Neural cell (in vitro differentiated cells): ENCODE data around the gene TMEM175. TPM values are rescaled to one million over a fixed set of nuclear protein-coding genes. Genes with fewer than 3 reads are reported as not detected.

Experiments
- H2AFZ ChIP-seq: fragments of 200-600, 300-800 bp; sonication (generic), shearing (Covaris generic); 2 replicates; pipeline ENCODE4 v1.6.0; 2014; ENCODE audit warnings: low read depth, mild to moderate bottlenecking, antibody characterized with exemption, low read length, moderate library complexity
- H3F3A ChIP-seq: fragments of 200-600 bp; shearing (Covaris generic); 2 replicates; pipeline ENCODE4 v1.6.1; 2016; ENCODE audit warnings: mild to moderate bottlenecking, moderate library complexity, mixed read lengths, antibody characterized with exemption, low read length; ENCODE audit not compliant: insufficient read depth, poor library complexity, severe bottlenecking
- H3K27ac ChIP-seq: fragments of 200-600, 300-800 bp; sonication (generic), shearing (Covaris generic); 2 replicates; pipeline ENCODE4 v1.5.1; 2014; ENCODE audit warnings: mild to moderate bottlenecking, low read length, moderate library complexity
- H3K27me3 ChIP-seq: fragments of 300-800, 200-600 bp; sonication (generic), shearing (Covaris generic); 2 replicates; pipeline ENCODE4 v1.6.0; 2014; ENCODE audit warnings: mild to moderate bottlenecking, low read depth, low read length, moderate library complexity; ENCODE audit not compliant: insufficient read depth
- H3K36me3 ChIP-seq: fragments of 300-800, 200-600 bp; sonication (generic), shearing (Covaris generic); 2 replicates; pipeline ENCODE4 v1.5.1; 2014; ENCODE audit warnings: mild to moderate bottlenecking, antibody characterized with exemption, low read length, moderate library complexity; ENCODE audit not compliant: insufficient read depth
- H3K4me2 ChIP-seq: fragments of 300-800, 200-600 bp; sonication (generic), shearing (Covaris generic); 2 replicates; pipeline ENCODE4 v1.6.0; 2014; ENCODE audit warnings: mild to moderate bottlenecking, low read length
- H3K4me3 ChIP-seq: fragments of 300-800, 200-600 bp; sonication (generic), shearing (Covaris generic); 2 replicates; pipeline ENCODE4 v1.5.1; 2014; ENCODE audit warnings: mild to moderate bottlenecking, low read length, moderate library complexity
- H3K79me2 ChIP-seq: fragments of 200-600 bp; shearing (Covaris generic); replicated peaks from 2 replicates; pipeline ENCODE4 v1.6.0; 2014; ENCODE audit warnings: mild to moderate bottlenecking, low read length, moderate library complexity; ENCODE audit not compliant: insufficient read depth
- H3K9ac ChIP-seq: fragments of 300-800, 200-600 bp; sonication (generic), shearing (Covaris generic); 2 replicates; pipeline ENCODE4 v1.6.1; 2016; ENCODE audit warnings: mild to moderate bottlenecking, low read length, mixed read lengths
- H3K9me2 ChIP-seq: fragments of 200-600 bp; shearing (Covaris generic); 2 replicates; pipeline ENCODE4 v1.6.1; 2016; ENCODE audit warnings: mild to moderate bottlenecking, low read length, mixed read lengths; ENCODE audit not compliant: insufficient read depth
- H3K9me3 ChIP-seq: fragments of 200-600, 300-800 bp; sonication (generic), shearing (Covaris generic); 2 replicates; pipeline ENCODE4 v1.6.1; 2016; ENCODE audit warnings: mild to moderate bottlenecking, mixed run types, low read length, moderate library complexity, mixed read lengths
- H4K20me1 ChIP-seq: fragments of 200-600 bp; shearing (Covaris generic); 2 replicates; pipeline ENCODE4 v1.6.1; 2016; ENCODE audit warnings: mild to moderate bottlenecking, mixed run types; ENCODE audit not compliant: insufficient read depth
- CTCF ChIP-seq: fragments of 450-650 bp; IDR thresholded peaks from 2 replicates; pipeline ENCODE4 v1.5.1; 2014; ENCODE audit warnings: antibody characterized with exemption, mild to moderate bottlenecking, moderate library complexity; ENCODE audit not compliant: poor library complexity, severe bottlenecking
- EP300 ChIP-seq: fragments of 450-650 bp; conservative IDR thresholded peaks from 2 replicates; pipeline ENCODE4 v1.6.1; 2014; ENCODE audit warnings: antibody characterized with exemption, mild to moderate bottlenecking, moderate library complexity; ENCODE audit not compliant: poor library complexity, severe bottlenecking
- EZH2 ChIP-seq: fragments of 200-600, 300-800 bp; shearing (Covaris generic), sonication (generic); IDR thresholded peaks from 2 replicates; pipeline ENCODE4 v1.6.1; 2014; ENCODE audit warnings: antibody characterized with exemption, low read length, borderline replicate concordance, mild to moderate bottlenecking; ENCODE audit not compliant: insufficient read depth, poor library complexity, severe bottlenecking
- MXI1 ChIP-seq: fragments of 450-650 bp; conservative IDR thresholded peaks from 2 replicates; pipeline ENCODE4 v1.6.1; 2014; ENCODE audit warnings: antibody characterized with exemption, mild to moderate bottlenecking; ENCODE audit not compliant: poor library complexity, severe bottlenecking
- POLR2AphosphoS5 ChIP-seq: IDR thresholded peaks from 2 replicates; pipeline ENCODE4 v1.6.1; 2012
- RAD21 ChIP-seq: fragments of 450-650 bp; conservative IDR thresholded peaks from 2 replicates; pipeline ENCODE4 v1.6.1; 2014; ENCODE audit warnings: antibody characterized with exemption, mild to moderate bottlenecking, moderate library complexity
- REST ChIP-seq: IDR thresholded peaks from 2 replicates; pipeline ENCODE4 v1.6.1; 2012; ENCODE audit warnings: borderline replicate concordance
- SMC3 ChIP-seq: fragments of 450-650 bp; conservative IDR thresholded peaks from 2 replicates; pipeline ENCODE4 v1.6.1; 2014; ENCODE audit warnings: antibody characterized with exemption, mild to moderate bottlenecking, moderate library complexity; ENCODE audit not compliant: poor library complexity
- TAF1 ChIP-seq: IDR thresholded peaks from 2 replicates; pipeline ENCODE4 v1.6.1; 2012; ENCODE audit warnings: low read depth
- polyA plus RNA-seq: library from polyadenylated mRNA; depleted of rRNA; stranded (reverse); fragments of >200 nt; gene quantifications from 2 replicates; pipeline ENCODE4 v1.2.3, GENCODE V29; 2014

Gene TMEM175
- polyA plus RNA-seq, 1 donor from 2014 or later = 36.9 TPM

DNA sequence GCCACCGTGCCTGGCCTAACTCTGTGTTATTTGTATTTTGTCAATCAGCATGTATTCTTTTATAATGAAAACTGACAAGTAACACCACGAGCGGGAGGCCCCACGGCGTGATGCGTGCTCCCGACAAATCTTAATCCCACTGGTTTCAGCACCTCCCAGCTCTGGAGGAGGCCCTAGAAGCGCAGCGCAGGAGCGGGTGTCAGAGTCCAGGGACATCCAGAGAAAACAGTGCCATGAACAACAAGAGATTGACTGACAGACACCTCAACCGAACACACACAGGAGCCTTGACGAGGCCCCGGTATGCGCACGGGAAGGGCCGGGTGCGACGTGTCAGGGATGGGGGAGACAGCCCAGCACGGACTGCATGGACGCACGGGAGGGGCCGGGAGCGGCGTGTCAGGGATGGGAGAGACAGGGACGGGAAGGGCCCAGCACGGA is 23.1 kb upstream of the TMEM175 start:
- Histone ChIP-seq H3F3A (no peaks in the 10 kb centered on the region), H3K9ac (no peak overlapping the region), H2AFZ (no peak overlapping the region), H3K27me3 (no peaks in the 10 kb centered on the region), H3K9me3 (no peaks in the 10 kb centered on the region), H4K20me1 (no peaks in the 10 kb centered on the region), H3K4me2 (no peak overlapping the region), H3K36me3 (no peaks in the 10 kb centered on the region), H3K79me2 (no peaks in the 10 kb centered on the region), H3K4me3 (no peak overlapping the region), H3K9me2 (no peaks in the 10 kb centered on the region), H3K27ac (no peak overlapping the region)
- no peak for TF ChIP-seq RAD21

DNA sequence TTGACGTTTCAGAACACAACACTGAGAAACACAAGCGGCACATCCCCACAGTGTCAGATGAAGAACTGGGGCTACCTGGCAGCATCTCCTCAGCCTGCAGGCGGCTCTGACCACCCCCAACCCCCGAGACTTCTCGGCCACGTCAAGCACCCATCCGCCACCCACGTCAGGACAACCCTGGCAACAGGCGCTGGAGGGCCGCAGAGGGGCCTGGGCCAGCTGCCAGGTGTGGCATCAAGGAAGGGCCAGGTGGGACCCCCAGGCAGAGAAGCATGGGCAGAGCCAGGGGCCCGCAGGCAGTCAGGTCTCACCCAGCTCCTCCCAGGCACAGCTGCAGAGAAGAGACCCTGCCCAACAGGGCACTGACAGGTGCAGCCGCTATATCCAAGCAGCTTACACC is 22.4 kb upstream of the TMEM175 start:
- Histone ChIP-seq H3K79me2 (no peaks in the 10 kb centered on the region), H2AFZ (no peak overlapping the region), H4K20me1 (no peaks in the 10 kb centered on the region), H3K9me3 (no peaks in the 10 kb centered on the region), H3K27ac (no peak overlapping the region), H3K4me3 (no peak overlapping the region), H3F3A (no peaks in the 10 kb centered on the region), H3K9ac (no peak overlapping the region), H3K4me2 (no peak overlapping the region), H3K27me3 (no peaks in the 10 kb centered on the region), H3K9me2 (no peaks in the 10 kb centered on the region), H3K36me3 (no peaks in the 10 kb centered on the region)
- TF ChIP-seq CTCF = no peak
- TF ChIP-seq MXI1 = no peak
- TF ChIP-seq RAD21 = no peak
- TF ChIP-seq REST = no peak
- TF ChIP-seq EP300 = no peak
- TF ChIP-seq SMC3 = no peak
- TF ChIP-seq POLR2AphosphoS5 = no peak
- no peak for TF ChIP-seq TAF1
- no peak for TF ChIP-seq EZH2
